ENCODE measurements around the gene FHL1.
"Not testable (repeated sequence)": the region's sequence is repeated elsewhere in the genome, so short reads cannot be mapped to it uniquely, and the experiment has no call there.

FHL1 gene

DNA sequence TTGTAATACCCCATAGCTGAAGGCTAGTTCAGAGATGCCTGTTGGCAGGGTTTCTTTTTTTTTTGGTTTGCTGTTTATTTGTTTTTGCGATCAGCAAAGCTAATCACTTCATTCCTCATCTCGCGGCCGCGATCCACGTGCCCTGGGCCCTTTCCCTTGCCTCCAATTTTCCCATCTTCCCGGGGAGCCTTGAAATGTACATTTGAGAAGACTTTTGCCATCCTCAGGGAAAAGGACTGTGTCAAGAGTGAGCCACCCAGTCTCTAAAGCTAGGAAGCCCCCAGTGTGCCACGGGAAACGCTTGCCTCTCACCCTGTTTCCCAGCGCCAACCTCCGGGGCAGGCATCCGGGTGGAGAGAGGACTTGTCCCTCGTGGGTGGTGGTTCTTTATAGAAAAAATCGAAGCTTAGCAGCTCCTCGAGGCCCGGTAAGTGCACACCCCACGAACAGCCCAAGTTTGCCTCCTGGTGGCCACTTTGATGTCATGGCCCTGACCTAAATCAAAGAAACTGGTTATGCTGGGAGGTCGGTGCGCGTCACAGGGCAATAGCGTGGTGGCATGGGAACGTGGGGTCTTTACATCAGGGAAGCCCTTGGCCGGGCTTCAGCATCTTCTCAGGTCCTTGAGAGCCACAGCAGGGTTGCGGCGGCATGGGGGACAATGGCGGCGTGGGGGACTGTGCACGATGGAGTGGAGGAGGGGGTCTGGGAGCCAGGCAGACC is 61.8 kb downstream of the FHL1 start:
- no peak for DNase-seq (ENCODE audit: low read depth in 2 of 2)

DNA sequence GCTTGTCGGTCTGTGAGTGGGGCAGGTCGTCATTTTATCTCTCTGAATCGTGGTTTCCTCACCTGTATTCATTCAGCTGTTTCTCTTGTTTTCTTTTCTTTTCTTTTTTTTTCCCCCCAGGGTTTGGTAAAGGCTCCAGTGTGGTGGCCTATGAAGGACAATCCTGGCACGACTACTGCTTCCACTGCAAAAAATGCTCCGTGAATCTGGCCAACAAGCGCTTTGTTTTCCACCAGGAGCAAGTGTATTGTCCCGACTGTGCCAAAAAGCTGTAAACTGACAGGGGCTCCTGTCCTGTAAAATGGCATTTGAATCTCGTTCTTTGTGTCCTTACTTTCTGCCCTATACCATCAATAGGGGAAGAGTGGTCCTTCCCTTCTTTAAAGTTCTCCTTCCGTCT is 62.4 kb downstream of the FHL1 start:
- DNase-seq (ENCODE audit: low read depth in 2 of 2) = no peak

- no peak for DNase-seq (ENCODE audit: low read depth in 2 of 2)
Observed at GRCh38 chrX:136210243-136210642, 62.9 kb downstream of the FHL1 start.

DNA sequence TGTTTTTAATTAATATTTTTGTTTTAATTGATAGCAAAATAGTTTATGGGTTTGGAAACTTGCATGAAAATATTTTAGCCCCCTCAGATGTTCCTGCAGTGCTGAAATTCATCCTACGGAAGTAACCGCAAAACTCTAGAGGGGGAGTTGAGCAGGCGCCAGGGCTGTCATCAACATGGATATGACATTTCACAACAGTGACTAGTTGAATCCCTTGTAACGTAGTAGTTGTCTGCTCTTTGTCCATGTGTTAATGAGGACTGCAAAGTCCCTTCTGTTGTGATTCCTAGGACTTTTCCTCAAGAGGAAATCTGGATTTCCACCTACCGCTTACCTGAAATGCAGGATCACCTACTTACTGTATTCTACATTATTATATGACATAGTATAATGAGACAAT is 63.5 kb downstream of the FHL1 start:
- no peak for DNase-seq (ENCODE audit: low read depth in 2 of 2)

DNA sequence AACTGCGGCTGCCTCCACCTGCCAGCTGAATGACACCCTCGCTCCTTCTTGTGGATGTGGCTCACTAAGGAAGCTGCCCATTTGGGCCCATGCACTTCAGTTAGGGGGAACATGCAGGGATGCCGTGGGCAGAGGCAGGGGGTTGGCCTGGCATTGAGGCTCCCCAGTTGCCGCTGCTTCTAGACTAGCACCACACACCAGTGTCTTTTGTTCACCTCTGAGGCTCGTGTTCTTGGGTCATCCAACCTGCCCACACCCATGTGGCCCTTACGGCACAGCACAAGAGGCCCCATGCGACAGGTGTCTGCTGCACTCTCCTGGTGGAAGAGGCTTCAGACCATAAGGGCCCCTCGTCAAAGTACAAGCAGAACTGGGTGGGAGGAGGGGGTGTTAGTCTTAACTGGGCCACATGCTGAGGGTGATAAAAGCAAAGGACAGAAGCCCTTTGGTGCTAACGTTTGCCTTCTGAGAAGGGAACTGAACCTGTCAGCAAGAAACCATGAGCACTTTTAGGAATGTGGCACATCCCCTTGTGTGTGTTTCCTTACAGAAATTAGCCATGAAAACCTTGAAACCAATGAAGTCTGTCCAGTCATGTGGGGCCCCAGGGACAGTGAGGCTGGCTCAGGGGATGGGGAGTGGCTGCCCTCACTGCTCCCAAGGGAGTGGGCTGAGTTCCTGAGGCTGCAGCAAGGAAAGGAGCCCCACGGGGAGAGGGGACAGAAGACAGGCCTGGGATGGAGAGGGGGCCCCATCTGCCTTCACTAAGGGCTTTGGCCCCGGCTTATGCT is 64.6 kb downstream of the FHL1 start:
- no peak for DNase-seq (ENCODE audit: low read depth in 2 of 2)

DNA sequence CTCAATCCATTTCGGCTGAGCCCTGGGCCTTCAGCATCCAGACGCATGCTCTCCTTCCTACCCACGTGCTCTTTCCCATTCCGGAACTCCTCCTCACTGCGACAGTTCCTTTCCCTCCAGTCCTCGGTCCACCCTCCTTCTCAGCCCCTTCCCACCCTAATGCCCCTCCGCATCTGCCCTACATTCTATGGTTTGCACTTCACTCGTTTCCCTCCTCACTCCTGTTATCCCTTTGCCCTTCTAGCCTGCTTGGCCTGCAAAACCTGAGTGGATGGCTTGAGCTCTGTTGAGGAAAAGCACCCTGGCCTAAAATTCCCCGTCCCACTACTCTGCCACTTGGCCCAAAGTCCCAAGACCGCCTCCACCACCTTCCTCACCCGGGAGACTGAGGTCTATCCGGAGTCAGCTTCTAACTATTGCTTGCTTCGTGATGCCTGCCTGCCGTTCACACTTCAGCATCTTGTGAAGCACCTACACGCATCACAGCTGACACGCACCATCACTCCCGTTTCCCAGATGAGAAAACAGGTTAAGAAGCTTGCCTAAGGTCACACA is 65.3 kb downstream of the FHL1 start:
- no peak for DNase-seq (ENCODE audit: low read depth in 2 of 2)

GRCh38 chrX:136214551-136214950 is 67.2 kb downstream of the FHL1 start:
- no peak for DNase-seq (ENCODE audit: low read depth in 2 of 2)

DNA sequence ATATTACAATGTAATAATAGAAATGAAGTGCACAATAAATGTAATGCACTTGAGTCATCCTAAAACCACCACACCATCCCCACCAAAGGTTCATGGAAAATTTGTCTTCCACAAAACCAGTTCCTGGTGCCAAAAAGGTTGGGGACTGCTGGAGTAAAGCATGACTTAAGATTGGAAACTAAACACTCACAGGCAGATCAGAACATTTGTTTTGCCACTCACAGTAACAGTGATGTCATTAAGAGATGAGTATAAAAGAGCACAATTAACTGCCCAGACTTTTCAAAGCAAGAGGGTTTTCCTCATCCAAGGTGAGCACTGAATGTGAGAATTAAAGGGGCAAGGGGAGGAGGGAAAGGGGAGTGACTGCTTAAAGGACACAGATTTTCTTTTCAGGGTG is 68.2 kb downstream of the FHL1 start:
- DNase-seq (ENCODE audit: low read depth in 2 of 2) = no peak

DNA sequence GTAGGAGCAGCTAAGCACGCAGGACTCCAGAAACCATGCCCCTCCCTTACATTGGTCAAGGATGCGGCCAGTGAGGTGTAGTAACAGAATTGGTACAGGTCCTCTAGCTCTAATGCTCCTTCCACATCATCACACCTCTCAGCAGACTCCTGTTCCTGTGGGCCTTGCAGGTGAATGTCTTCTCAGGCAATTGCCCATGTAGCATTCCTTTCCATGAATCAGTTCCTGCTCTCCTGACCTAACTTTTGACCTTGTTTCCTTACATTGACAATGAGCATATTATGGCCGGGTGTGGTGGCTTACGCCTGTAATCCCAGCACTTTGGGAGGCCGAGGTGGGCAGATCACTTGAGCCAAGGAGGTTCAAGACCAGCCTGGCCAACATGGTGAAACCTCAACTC is 72.6 kb downstream of the FHL1 start:
- no peak for DNase-seq (ENCODE audit: low read depth in 2 of 2)

DNA sequence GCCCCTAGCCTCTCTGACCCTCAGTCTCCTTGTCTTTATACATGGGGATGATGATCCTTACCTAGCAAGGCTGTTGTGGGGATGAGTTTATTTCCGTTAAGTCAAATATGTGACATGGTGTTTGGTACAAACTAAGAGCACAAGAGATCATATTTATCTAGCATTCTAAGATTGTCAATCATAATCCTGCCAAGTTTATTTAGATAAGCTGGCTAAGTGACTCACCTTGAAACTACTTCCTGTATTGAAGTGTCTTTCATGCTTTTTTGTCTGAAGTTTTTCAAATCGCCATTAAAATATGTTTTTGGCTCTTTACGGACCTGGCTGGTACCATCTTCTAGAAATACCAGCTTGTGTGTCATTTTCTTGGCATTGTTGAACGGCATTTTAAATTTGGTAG is 73.2 kb downstream of the FHL1 start:
- DNase-seq (ENCODE audit: low read depth in 2 of 2) = no peak

GRCh38 chrX:136220951-136221350 is 73.6 kb downstream of the FHL1 start:
- DNase-seq (ENCODE audit: low read depth in 2 of 2) = no peak

- no peak for DNase-seq (ENCODE audit: low read depth in 2 of 2)
Observed at GRCh38 chrX:136221851-136222513, 74.6 kb downstream of the FHL1 start.

DNA sequence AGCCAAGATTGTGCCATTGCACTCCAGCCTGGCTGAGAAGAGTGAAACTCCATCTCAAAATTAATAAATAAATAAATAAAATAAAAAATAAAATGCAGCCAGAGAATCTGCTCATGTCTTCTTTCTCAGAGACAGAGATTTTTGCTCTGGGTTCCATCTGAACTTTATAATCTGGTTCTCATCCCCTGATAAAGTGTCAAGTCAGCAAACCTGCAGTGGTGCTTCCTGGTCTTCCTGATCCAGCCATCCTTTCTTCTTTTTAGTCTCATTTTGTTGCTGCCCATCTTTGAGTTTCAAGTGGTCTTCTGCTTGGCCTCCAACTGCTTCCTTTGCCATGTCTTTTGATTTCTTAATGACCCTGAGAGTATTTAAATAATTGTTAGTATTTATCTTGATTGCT is 79.7 kb downstream of the FHL1 start:
- DNase-seq (ENCODE audit: low read depth in 2 of 2) = no peak

DNA sequence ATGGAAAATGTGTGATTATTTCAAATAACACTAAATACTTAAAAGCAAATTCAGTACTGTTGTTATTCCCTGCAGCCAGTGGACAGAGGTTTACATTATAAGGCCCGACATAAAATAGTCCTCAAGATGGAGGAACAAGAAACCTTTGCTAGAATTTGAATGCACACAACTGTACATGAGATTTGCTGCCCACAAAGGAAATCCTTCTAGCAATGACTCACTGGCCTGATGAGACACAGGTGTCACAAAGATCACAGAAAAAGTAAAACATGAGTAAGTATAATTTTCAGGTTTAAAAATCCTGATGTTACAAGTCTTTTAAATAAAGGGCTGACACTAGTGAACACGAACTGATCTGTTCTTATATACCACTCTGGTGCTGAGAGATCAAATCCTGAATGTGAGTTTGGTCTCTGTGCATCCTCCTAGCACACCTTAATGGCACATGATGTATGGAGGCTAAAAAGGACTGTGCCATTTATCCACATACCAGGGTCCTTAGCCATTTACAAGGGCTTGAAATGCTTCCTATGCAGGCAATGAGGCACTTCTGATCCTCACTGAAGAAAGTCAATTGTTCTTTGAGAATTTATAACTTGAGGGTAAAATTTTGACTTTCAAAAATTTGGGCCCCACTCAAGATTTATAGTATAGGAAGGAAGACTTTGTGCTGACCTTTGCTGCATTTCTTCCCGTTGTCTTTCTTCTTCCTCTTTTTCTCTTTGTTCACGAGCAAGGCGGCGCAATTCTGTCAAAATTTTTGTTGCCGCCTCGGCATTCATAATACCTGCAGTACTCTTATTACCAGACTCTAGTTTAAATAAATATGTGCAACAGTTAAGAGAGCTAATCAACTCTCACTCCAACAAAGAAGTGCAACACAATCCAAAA is 80.9 kb downstream of the FHL1 start:
- DNase-seq (ENCODE audit: low read depth in 2 of 2) = no peak

- no peak for DNase-seq (ENCODE audit: low read depth in 2 of 2)
Observed at GRCh38 chrX:136228839-136229207, 81.5 kb downstream of the FHL1 start.

DNA sequence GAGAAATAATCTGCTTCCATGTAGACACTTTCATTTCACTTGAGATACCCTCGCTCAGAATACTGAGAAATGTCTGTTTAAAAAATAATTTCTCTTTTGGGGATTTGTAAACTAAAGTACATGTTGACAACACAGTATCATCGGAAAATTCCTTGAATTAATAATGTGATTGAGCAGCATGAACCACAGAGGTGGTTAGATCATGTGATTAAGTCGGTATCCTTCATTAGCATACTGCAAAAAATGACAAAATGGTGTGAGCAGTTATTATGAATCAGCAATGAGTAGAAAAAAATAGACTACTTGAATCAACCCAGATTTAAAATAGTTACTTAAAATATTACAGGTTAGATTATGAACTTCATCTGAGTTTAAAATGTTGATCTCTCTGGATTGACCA is 89.7 kb downstream of the FHL1 start:
- DNase-seq (ENCODE audit: low read depth in 2 of 2) = no peak

DNA sequence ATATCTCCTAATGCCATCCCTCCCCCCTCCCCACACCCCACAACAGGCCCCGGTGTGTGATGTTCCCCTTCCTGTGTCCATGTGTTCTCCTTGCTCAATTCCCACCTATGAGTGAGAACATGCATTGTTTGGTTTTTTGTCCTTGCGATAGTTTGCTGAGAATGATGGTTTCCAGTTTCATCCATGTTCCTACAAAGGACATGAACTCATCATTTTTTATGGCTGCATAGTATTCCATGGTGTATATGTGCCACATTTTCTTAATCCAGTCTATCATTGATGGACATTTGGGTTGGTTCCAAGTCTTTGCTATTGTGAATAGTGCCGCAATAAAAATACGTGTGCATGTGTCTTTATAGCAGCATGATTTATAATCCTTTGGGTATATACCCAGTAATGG is 90.5 kb downstream of the FHL1 start:
- not testable (repeated sequence) for DNase-seq (ENCODE audit: low read depth in 2 of 2)

- DNase-seq (ENCODE audit: low read depth in 2 of 2) = no peak
Observed at GRCh38 chrX:136246201-136246600, 98.9 kb downstream of the FHL1 start.

DNA sequence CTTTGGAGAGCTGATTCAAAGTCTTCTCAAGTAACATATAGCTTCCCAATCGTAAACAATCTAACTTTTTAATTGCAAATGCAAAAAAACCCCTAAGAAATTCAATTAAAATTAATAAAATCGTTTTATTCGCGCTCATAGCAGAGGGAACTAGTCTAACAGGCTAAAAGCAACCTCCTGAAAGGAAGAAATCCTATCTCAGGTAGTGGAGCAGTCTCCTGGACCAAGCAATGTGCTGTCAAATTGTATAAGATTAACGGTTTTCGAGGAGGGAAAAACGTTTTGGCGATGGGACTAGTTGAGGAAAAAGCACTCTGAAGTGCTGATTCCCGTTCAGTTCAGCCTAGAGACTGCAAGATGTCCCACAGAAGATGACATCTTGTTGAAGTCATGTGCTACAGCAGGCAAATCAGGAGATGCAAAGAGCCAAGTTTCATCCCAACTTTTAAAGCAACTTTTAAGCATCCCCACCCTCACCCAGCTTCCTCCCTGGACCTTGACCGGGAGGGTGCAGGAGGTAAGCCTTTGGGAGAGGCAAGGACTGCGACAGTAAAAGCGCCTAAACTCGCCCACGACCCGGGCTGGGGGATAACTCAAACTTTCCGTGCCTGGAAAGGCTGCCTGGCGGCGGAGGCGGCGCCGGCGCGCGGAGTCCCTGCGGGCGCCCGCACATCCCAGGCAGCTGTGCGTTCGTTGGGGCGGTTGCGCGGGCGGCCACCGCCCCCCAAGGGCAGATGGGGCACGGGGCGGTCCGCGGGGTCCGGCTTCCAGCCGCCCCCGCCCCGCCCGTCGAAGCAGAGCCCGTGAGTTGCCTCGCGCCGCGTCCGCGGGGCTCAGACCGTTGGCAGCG is 103.1 kb downstream of the FHL1 start:
- DNase-seq (ENCODE audit: low read depth in 2 of 2) = peak; percentile 26 to 46

All from stimulated activated CD8-positive, alpha-beta memory T cell treated with anti-CD3 and anti-CD28 coated beads, Interleukin-7, amount 100 ng/mL, for 4 hours (primary cell).